A204.1 (cell line): ENCODE measurements around the gene CTCF.

ENCODE experiments used
- FAIRE-seq: peaks from 2 replicates; lab custom pipeline; 2012; peaks lifted over from hg19 to GRCh38; lab: Jason Lieb, UNC

Gene CTCF

DNA sequence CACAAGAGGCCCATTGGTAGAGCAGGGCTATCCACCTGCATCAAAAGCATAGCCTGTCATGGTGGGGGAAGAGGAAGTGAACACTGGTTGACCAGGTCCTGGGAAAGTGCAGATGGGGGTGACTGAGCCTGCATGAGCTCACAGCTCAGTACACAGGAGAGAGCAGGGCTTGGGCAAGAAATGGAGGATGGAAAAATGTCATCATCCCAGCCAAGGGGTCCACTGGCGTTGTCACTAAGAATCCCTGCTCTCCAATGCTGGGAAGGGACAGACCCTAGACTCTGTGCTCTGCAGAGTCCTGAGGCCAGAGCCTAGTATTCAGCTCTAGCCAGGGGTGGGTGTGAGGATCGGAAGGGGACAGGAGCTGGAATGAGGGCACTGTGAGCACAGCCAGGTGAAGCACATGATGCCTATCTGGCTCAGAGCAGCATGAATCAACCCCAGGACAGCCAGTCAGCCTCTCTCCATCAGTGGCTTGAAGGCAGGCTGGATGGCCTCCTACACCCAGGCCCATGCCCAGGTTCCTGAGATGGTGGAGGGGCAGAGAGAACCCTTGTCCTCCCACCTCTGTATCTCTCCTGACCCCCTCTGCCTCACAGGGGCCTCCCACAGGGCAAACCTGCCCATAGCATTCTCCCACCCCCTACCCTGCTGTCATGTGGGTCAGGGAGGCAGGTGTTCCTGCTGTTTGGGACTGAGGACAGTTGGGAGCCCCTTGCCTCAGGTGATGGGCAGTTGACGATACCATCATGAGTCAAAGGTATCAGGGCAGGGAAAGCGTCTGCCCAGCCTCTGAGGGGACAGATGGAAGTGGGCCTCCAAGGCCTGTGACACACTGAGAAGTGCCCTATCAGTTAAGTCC is 13.8 kb upstream of the CTCF start:
- FAIRE-seq: no peak

DNA sequence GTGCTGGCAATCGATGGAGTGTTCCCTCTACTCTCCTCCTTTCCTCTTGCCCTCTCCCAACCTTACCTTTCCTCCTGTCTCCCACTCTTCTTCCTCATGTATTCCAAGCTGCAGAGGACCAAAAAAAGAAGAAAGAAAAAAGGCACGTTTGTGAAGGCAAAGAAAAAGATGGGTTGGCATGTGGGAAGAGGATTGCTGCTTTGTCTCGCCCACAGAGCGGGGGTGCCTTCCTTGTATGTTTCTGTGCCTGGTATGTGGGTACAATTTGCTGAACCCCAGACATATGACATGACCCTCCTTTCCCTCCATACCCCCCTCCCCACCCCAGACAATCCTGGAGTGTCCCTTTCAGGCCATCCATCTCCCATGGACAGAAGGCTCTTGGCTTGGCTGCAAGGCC is 13.1 kb upstream of the CTCF start:
- FAIRE-seq: no peak

DNA sequence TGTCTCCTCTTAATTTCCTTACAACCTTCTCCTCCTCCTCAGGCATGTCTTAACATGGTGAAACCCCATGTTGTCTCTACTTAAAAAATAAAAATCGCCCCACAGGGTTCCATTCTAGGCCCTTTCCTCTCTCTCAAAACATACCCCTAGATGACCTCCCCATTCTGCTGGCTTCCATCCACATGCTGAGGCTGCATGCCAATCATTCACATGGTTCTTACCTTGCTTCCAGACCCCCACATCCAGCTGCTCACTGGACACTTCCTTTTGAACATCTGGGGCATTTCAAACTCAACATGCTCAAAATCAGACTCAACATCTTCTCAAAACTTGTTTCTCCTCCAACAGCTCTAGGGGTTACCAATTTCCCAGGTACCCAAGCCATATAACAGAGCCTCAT is 12.4 kb upstream of the CTCF start:
- FAIRE-seq: no peak

DNA sequence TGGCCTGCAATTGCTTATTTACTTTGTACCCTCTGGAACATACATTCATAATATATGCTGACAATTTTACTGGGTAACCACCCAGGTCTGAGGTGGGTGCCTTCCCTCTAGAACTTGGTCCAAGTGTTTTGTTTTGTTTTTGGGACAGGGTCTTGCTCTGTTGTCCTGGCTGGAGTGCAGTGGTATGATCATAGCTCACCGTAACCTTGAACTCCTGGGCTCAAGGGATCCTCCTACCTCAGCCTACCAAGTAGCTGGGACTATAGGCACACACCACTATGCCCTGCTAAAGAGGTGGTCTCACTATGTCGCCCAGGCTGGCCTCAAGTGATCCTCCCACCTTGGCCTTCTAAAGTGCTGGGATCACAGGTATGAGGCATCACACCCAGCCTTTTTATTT is 11.2 kb upstream of the CTCF start:
- no peak for FAIRE-seq

DNA sequence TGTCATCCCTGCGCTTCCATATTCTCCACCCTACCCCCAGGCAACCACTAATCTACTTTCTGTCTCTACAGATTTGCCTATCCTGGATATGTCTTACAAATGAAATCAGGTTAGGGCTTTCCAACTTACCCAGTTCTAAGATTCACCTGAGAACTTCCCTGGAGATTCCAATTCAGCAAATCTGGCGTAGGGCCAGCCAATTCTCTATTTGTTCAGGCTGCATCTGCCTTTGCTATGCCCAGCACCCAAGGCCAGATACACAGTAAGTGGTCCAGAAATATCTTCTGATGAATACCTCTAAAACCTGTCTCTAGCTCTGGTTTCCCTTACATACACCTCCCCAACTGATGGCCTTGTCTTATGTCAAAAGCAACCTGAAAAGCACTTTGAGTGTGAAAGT is 10.4 kb upstream of the CTCF start:
- FAIRE-seq: no peak

DNA sequence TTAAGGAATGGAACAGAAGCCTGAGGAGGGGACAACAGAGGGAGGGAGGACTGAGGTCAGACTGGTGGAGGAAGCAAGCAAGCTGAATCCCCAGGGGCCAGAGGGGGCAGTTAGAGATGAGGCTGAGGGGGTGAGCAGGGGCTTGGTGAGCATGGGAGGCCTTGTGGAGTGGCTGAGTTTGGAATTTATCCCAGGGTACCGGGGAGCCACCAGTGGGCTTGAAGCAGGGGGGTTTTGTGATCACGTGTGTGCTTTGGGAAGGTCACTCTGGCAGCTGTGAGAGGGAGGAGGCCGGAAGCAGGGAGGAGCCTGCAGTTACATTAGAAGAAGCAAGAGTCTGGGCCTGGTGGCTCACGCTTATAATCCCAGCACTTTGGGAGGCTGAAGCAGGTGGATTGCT is 9.8 kb upstream of the CTCF start:
- FAIRE-seq: no peak

DNA sequence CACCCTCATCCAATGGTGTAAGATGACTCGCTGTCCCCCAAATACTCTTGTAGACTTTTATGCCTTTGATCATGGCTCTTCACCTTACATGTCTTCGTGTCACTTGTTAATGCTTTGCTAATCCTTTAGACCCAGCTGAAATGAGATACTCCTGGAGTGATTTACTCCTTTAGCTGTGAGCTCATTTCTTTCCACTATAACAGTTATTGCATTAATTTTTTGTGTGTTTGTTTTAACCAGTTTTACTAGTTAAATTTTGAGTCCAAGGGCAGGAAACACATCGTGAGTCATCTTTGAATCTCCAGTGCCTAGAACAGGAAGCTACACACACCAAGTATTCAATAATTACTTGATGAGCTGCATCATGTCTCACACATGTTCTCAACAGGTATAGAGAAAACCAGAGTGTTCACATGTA is 6.5 kb upstream of the CTCF start:
- no peak for FAIRE-seq

DNA sequence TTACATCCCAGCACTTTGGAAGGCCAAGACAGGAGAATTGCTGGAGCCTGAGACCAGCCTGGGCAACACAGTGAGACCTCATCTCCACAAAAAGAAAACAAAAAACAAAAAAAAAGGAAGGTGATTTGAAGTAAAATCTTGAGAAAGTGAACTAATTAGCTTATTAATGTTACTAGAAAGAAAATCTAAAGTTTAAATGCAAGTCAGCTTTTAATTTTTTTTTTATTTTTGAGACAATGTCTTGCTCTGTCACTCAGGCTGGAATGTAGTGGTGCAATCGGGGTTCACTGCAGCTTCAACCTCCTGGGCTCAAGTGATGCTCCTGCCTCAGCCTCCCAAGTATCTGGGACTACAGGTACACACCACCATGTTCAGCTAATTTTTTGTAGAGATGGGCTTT is 3.5 kb upstream of the CTCF start:
- FAIRE-seq: no peak

DNA sequence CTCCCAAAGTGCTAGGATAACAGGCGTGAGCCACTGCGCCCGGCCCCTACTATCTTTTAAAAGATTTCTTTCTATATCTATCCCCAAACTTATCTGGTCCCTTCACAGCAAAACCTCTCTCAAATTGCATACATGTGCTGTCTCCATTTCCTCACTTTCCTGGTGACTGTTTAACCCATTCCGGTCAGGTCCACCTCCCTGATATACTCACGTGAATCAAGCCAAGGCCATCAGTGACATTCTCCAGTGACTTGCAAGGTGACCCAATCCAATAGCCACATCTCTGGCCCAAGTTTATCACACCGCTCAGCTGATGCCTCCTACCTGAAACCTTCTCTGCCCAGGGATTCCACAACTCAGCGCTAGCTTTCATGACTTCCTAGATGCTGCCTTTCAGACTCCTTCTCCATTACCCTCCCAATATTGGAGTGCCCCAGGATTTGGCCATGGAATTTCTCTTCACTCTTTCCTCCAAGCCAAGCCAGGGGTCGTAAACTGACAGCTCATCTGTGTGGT is 1.4 kb upstream of the CTCF start:
- FAIRE-seq: no peak

DNA sequence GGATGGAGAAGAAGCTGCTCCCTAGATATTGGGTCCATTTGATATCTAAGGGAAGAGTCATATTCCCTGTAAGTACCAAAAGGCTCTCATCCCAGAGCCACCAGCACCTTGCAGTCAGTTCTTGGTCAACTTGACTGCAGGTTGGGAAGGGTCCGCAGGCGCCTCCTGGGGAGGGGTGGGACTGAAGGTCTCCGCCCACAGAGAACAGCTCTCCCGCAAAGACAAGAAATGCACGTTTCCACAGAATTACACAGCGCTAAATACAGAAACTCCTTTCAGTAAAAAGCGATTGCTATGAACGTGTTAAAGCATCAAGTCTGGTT is 864 bp upstream of the CTCF start:
- FAIRE-seq: no peak

DNA sequence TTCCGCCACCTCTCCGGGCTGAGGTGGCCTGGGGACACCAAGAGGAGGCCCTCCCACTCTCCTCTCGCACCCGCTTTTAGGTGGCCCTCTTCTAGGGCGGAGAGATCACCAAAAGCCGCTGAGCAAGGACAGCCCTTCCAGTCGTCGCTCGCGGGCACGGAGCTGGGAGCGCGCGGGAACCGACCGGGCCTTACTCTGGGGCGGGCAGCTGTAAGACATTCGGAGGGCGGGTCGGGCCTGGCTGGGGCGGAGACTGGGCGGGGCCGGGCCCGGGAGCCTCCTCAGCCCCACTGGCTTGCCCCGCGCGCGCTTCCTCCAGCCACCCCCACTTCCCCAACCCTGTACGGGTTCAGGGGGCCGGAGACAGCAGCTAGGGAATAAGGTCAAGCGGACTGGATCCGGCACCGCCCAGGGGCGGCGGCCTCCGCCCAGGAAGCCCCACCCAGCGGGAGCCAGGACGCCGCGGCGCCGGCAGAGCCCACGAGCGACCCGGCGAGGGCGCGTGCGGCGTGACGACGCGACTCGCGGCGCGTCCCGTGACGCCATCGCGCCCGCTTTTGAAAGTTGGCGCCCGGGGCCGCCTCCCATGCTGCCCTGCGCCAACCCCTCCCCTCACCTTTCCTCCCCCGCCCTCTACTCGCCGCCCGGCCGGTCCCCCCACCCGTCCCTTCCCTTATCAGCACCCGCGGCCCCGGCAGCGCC is 351 bp upstream of the CTCF start:
- peak; percentile 52 for FAIRE-seq

DNA sequence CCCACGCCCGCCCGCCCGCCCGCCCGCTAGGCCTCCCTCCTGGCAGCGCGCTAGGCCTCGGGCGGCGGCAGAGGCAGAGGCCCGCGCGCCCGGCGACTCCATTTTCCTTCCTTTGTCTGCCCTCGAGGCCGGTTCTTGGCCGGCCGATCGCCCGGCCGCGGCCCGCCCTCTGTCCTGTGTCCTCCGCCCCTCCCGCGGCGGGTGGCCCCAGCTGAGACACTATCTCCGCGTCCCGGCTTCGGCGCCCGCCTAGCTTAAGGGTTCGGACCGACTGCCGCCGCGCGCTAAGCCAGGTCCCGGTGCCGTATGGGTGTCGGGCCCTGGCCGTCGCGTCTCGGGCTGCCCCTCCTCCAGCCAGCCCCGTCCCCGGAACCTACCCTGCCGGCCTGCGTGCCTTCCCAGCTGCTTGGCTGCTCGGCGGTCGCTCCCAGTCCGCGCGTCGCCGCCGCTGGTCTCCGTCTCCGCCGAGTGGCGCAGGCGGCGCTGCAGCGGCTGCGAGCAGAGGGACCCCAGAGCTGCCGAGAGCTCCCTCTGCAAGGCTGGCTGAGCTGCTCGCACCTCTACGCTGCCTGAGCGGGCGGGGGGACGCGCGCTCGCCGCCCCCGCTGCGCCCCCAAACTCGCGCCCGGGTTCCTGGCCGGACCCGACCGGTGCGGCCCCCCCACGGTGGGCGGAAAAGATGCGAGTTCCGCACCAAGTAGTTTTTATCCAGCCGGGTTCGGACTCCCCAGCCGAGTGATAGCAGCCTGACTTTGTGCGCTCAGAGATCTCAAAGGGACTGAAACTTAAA is 787 bp downstream of the CTCF start:
- no peak for FAIRE-seq

DNA sequence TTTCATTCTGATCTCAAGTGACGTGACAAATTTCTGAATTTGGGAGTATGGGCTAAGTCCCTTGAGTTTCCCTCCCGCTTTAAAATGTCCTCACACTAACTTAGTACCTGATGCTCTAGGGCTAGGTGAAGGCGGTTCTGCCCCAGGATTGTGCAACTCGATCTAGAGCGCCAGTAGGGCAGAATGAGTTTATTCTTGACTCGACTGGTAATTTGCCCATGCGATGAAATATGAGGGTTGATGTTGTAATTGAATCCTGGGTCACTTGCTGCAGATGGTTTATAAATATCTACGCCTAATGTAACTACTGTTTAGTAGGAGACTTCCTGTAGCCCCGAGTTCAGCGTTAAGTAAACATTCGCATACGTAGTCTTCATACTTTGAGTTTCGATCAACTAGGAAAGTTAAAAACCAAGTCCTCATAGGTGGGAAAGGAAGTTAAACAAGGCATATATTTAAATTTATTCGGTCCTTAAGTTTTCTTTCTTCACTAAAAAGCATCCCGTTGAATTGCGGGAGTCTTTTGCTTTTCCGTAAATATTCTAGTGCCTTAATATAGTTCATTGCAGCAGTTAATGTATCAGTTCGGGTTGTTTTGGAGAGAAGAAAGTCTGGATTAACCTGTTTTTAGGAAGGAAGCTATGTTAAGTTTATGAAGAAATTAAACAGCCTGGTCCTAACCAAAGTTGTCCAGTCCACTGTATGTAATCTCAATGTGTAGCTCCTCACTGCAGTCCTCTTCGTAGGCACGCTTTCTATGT is 1.6 kb downstream of the CTCF start:
- no peak for FAIRE-seq

DNA sequence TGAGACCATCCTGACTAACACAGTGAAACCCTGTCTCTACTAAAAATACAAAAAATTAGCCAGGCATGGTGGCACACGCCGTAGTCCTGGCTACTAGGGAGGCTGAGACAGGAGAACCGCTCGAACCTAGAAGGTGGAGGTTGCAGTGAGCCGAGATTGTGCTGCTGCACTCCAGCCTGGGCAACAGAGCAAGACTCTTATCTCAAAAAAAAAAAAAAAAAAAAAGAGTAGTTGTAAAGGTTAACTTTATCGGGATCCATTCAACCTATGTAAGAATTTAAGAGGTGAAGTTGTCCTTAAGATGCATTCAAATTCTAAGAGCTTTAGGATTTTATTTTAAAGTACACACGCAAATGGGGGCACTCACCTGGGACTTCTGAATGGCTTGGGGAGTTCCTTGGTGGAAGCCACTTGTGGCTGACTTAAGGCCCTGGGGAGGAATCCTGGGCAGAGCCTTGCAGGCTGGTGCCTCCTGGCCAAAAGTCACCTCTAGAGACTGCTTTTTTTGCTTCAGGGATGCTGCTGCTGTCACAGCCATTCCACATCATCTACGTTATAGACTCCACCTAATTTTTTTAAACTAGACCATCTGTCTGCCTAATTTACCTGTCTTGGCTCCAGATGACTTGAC is 3.3 kb downstream of the CTCF start:
- FAIRE-seq: no peak

DNA sequence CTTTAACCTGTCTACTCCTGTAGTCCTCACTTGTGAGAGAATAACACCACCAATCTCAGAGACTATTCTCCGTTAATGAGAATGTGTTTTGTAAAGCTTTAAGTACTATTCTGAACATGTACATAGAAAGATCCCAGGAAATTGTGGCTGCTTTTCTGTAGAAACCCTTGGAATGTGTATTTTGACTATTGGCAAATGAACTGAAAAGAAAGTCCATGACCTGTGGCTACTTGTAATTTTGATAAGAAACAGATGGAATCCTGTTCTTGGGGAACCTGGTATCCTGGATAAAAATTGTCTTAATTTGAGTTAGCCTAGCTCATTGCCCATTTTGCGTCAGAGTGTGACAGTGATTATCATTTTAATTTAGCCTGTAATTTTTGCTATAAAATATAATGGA is 9.1 kb downstream of the CTCF start:
- no peak for FAIRE-seq

DNA sequence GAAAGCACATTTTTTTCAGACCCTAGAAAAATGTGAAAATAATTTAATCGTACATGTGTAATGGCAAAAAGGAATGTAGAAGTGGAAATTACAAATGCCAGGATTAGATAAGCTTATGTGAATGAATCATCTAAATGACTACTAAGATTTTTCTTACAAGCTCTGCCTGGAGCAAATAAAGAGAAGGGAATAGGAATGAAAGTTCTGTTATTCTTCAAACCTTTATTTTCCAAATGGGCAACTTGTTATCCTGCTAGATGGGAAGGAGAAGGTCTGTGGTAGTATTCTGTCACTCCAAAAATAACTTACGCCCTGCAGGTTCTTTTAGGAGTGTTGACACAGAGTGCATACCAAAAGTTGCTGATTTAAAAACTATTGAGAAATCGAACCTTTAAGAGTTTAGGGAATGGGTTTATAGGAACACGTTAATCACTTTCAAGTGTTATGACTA is 9.7 kb downstream of the CTCF start:
- no peak for FAIRE-seq

DNA sequence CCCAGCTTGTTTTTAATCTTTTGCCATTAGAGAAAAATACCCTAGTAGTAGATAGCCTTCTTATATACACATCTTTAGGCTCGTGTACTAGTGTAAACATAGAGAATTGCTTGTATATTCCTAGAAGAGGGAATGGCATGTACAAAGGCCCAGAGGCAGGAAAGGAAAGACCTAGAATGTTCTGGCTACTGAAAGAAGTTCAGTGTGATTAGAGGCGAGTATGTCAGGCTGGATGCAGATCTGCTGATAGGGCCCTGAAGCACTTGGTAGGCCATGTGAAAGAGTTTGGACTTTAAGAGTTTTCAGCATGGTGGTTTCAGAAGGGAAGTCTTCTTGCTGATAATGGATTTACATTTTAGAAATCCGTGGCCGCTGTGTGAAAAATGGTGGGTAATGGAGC is 17.4 kb downstream of the CTCF start:
- FAIRE-seq: no peak

DNA sequence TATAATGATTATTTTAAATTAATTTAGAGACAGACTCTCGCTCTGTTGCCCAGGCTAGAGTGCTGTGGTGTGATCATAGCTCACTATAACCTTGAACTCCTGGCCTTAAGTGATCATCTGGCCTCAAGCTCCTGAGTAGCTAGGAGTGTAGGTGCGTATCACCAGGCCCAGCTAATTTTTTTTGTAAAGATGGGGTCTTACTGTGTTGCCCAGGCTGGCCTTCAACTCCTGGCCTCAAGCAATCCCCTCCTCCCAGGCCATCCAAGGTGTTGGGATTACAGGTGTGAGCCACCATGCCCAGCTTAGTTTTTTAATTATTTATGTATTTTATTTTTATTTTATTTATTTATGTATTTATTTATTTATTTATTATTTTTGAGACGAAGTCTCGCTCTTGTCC is 17.9 kb downstream of the CTCF start:
- no peak for FAIRE-seq

DNA sequence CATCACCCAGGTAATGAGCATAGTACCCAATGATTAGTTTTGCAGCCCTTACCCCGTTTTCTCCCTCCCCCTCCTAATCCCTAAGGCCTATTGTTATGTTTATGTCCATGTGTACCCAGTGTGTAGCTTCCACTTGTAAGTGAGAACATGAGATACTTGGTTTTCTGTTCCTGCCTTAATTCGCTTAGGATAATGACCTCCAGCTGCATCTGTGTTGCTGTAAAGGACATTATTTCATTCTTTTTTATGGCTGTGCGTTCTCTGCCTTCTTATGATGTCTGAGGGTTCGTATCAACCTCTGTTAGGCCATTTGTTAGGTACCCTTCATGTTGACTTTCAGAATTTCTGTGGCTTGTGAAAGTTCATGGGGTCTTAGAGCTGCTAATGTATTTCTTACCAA is 31.0 kb downstream of the CTCF start:
- no peak for FAIRE-seq

DNA sequence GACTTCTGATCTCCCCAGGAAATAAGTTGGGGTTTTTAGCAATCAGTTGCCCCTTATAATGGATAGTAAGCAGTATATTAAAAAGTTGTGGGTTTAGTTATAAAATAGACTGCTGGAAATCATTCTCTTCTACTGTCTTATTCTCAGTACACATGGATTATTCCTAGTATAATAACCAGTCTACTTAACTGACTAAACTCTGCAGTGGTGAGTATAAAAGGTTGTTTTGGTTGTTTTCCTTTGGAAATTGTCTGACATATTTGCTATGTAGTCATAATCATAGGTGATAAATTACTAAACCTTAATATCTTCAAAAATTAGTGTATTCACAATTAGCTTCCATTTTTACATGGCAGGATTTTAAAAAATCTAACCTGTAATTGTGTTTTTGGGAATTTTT is 31.4 kb downstream of the CTCF start:
- FAIRE-seq: no peak

DNA sequence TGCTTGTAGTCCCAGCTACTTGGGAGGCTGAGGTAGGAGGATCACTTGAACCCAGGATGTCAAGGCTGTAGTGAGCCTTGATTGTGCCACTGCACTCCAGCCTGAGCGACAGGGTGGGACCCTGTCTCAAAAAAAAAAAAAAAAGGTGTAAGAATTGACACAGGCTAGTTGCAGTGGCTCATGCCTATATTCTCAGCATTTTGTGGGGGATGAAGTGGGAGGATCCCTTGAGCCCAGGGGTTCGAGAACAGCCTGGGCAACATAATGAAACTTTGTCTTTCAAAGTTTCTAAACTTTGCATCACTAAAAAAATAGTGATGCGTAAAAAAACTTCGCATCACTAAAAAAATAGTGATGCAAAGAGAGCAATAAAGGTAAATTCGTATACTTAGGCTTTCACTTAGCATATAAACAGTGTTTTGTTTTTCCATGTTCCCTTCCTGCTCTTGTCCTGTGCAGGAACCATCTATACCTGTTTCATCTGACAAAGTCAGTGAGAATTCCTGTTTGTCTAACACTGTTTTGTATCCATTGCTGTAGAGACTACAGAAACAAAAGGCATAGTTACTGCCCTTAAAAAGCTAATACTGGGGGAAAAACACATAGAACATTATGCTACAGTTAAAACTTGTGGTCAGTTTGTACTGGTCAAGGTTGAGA is 32.1 kb downstream of the CTCF start:
- FAIRE-seq: no peak
